Neural cell (in vitro differentiated cells): ENCODE data around the gene GAST.

Experiments used
- EP300 ChIP-seq: fragments of 450-650 bp; conservative IDR thresholded peaks from 2 replicates; pipeline ENCODE4 v1.6.1; 2014; ENCODE audit warnings: antibody characterized with exemption, mild to moderate bottlenecking, moderate library complexity; ENCODE audit not compliant: poor library complexity, severe bottlenecking
- EZH2 ChIP-seq: fragments of 200-600, 300-800 bp; shearing (Covaris generic), sonication (generic); IDR thresholded peaks from 2 replicates; pipeline ENCODE4 v1.6.1; 2014; ENCODE audit warnings: antibody characterized with exemption, low read length, borderline replicate concordance, mild to moderate bottlenecking; ENCODE audit not compliant: insufficient read depth, poor library complexity, severe bottlenecking
- POLR2AphosphoS5 ChIP-seq: IDR thresholded peaks from 2 replicates; pipeline ENCODE4 v1.6.1; 2012
- TAF1 ChIP-seq: IDR thresholded peaks from 2 replicates; pipeline ENCODE4 v1.6.1; 2012; ENCODE audit warnings: low read depth
- TF ChIP-seq, protein P1 (sequence below): fragments of 450-650 bp; IDR thresholded peaks from 2 replicates; pipeline ENCODE4 v1.5.1; 2014; ENCODE audit warnings: antibody characterized with exemption, mild to moderate bottlenecking, moderate library complexity; ENCODE audit not compliant: poor library complexity, severe bottlenecking

DNA sequence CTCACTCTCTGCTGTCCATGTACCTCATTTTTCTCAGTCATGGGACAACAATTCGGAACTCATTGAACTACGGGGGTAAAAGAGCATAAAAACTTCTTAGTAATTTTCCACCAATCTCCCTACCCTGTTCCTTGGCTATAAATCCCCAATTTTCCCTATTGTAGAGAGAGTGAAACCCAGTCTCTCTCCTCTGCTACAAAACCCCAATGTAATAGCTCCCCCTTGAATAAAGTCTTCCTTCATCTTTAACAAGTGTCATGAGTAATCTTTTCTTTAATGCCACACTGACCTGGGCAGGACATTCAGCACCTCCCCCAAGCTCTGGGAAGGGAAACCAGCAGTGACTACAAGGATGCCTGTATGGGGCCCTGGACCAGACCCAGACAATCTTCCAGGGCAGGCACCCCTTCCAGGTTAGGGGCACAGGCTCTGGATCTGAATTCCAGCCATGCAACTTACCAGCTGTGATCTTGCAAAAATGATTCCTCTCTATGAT is 33.7 kb upstream of the GAST start:
- no peak for TF ChIP-seq EZH2
- TF ChIP-seq, protein P1, sequence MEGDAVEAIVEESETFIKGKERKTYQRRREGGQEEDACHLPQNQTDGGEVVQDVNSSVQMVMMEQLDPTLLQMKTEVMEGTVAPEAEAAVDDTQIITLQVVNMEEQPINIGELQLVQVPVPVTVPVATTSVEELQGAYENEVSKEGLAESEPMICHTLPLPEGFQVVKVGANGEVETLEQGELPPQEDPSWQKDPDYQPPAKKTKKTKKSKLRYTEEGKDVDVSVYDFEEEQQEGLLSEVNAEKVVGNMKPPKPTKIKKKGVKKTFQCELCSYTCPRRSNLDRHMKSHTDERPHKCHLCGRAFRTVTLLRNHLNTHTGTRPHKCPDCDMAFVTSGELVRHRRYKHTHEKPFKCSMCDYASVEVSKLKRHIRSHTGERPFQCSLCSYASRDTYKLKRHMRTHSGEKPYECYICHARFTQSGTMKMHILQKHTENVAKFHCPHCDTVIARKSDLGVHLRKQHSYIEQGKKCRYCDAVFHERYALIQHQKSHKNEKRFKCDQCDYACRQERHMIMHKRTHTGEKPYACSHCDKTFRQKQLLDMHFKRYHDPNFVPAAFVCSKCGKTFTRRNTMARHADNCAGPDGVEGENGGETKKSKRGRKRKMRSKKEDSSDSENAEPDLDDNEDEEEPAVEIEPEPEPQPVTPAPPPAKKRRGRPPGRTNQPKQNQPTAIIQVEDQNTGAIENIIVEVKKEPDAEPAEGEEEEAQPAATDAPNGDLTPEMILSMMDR: no peak
- no peak for TF ChIP-seq POLR2AphosphoS5
- no peak for TF ChIP-seq EP300
- no peak for TF ChIP-seq TAF1
